Right lobe of liver (tissue), 6 donors: ENCODE data around the gene VEZT. TPM values are rescaled to one million over a fixed set of nuclear protein-coding genes. Genes with fewer than 3 reads are reported as not detected.

ENCODE experiments used
- ATAC-seq, 4 donors: fragments of 200-7000 bp; cut with Tn5 transposase; one replicate each; pipeline ENCODE4 v1.9.1; 2020; ENCODE audit warnings: mild to moderate bottlenecking in 4 of 4, moderate library complexity in 4 of 4
- DNase-seq, 3 donors: peaks; one replicate each; pipeline ENCODE4 v3.0.0-alpha.2; 2020
- H3K27ac ChIP-seq, 3 donors: fragments of 200-600 bp; one replicate each; pipeline ENCODE4 v1.8.0; 2022
- H3K27me3 ChIP-seq, 2 donors: fragments of 200-600 bp; one replicate each; pipeline ENCODE4 v1.8.0; 2022
- H3K36me3 ChIP-seq, 4 donors: fragments of 200-600 bp; sonication (generic) in 1 of 4; one replicate each; pipeline versions ENCODE4 v1.5.1 to v1.8.0; 2017 to 2022; ENCODE audit warnings: control low read depth in 1 of 4
- H3K4me1 ChIP-seq, 4 donors: fragments of 200-600 bp; sonication (generic) in 1 of 4; one replicate each; pipeline versions ENCODE4 v1.5.1 to v1.8.0; 2017 to 2022; ENCODE audit warnings: control low read depth in 1 of 4
- H3K4me3 ChIP-seq, 3 donors: fragments of 200-600 bp; one replicate each; pipeline ENCODE4 v1.8.0; 2022
- H3K9me3 ChIP-seq, 4 donors: fragments of 200-600 bp; sonication (generic) in 1 of 4; one replicate each; pipeline versions ENCODE4 v1.5.1 to v1.8.0; 2017 to 2022; ENCODE audit warnings: control low read depth in 1 of 4
- POLR2A ChIP-seq: fragments of 450-650 bp; IDR thresholded peaks from one replicate; pipeline ENCODE4 v1.6.1; 2017; ENCODE audit warnings: antibody characterized with exemption, mild to moderate bottlenecking
- WGBS: methylation state at CpG from one replicate; pipeline ENCODE4 v1.1.6; 2018; ENCODE audit warnings: low coverage, low lambda C conversion rate; ENCODE audit not compliant: insufficient coverage; ENCODE audit errors: missing lambda C conversion rate; 5-methylcytosine and 5-hydroxymethylcytosine counted together
- intact Hi-C, 2 donors: fragments of 100-400 bp; cut with DNase I; formaldehyde crosslinking; loops; one replicate each; pipeline versions ENCODE4 v1.11.2 to v1.14.1; 2022
- total RNA-seq, 6 experiments: library from RNA; depleted of rRNA in 2 of 6; stranded (reverse); fragments of >200 nt in 2 of 6; fragmentation: NEBNext Ultra II Directional in 3 of 6; extraction: Animal tissue kit (Norgen Biotek cat#: 25700) in 3 of 6; gene quantifications; one replicate each; pipeline versions ENCODE4 v1.1.0 to v1.2.4, GENCODE V29; 2016 to 2023
- TF ChIP-seq, protein P1 (sequence below), 4 donors: fragments of 200-600 bp in 3 of 4; fragments of 450-650 bp in 1 of 4; IDR thresholded peaks; one replicate each; pipeline versions ENCODE4 v1.5.1 to v1.8.0; 2016 to 2022; ENCODE audit warnings: antibody characterized with exemption in 4 of 4, mild to moderate bottlenecking in 2 of 4
- donor health status: DM: no; HTN: yes; CAD: no.
- donor health status: DM: no; HTN: no; CAD: no.
- donor health status: DM: no; HTN: no; CAD: no.
- donor health status: DM: no; HTN: yes; CAD: no.
- donor health status: DM: no; HTN: yes; CAD: no.

VEZT gene
- total RNA-seq, 6 experiments from 2014 or later = 23.5 to 34.2 (median 28.9) TPM

DNA sequence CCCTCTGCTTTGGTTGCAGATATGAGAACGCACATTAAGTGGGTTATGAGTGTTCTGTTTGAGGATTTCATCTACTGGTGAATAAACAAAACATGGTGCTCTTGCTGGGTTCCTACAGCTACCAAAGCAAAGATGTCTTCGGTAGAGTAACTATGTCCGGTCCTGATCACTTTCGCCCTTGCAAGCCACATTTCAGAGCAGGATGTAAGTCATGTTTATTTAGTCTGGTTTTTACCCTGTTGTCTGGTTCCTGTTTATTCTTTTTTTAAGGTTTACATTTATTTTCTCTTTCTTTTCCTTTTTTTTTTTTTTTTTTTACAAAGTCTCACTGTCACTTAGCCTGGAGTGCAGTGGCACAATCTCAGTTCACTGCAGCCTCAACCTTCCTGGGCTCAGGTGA, 99.2 kb downstream of the VEZT start:
- Histone ChIP-seq H3K9me3 (no peaks in the 10 kb centered on the region), H3K36me3 (no peaks in the 10 kb centered on the region), H3K4me1 (peaks cover 0 to 5% (median 2%) of the 10 kb centered on the region in 4 donors), H3K27me3 (no peaks in the 10 kb centered on the region), H3K4me3 (no peak overlapping the region), H3K27ac (no peak overlapping the region)
- TF ChIP-seq POLR2A = no peak
- TF ChIP-seq, protein P1, sequence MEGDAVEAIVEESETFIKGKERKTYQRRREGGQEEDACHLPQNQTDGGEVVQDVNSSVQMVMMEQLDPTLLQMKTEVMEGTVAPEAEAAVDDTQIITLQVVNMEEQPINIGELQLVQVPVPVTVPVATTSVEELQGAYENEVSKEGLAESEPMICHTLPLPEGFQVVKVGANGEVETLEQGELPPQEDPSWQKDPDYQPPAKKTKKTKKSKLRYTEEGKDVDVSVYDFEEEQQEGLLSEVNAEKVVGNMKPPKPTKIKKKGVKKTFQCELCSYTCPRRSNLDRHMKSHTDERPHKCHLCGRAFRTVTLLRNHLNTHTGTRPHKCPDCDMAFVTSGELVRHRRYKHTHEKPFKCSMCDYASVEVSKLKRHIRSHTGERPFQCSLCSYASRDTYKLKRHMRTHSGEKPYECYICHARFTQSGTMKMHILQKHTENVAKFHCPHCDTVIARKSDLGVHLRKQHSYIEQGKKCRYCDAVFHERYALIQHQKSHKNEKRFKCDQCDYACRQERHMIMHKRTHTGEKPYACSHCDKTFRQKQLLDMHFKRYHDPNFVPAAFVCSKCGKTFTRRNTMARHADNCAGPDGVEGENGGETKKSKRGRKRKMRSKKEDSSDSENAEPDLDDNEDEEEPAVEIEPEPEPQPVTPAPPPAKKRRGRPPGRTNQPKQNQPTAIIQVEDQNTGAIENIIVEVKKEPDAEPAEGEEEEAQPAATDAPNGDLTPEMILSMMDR (IDR thresholded peaks at IDR 0.05) = no peak
- intact Hi-C loops = no loop called here
- WGBS = 95% methylated on average over 4 of the region's 4 CpGs
- DNase-seq = no peak
- no peak for ATAC-seq

DNA sequence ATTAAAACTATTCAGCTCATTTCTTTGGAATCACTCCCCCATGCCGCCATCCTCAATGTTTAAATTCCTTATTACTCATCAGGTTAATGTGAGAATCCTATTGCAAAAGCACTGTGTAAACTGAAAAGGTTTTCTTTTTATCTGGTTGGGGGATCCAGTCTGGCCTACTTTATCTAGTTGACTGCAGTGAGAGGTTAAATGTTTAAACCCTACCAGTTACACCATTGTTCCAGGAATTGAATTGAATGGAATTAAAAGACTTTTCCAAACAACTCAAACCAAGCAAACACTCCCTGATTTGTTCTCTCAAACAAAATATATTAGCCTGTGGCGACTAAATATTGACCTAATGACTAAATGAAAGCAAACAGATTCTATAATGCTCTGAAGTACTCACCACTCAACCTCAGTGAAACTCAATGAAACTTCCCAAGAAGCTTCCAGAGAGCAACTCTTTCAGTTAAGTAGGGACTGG, 100.5 kb downstream of the VEZT start:
- peaks cover 0 to 12% (median 3%) of the 10 kb centered on the region in 4 donors for H3K4me1 ChIP-seq
- DNase-seq (no peak), ATAC-seq (peak; percentile 80 to 94 (median 87))
- intact Hi-C loops = no loop called here
- peak overlapping the region in 2 of 3 donors; percentile 26 to 52 for H3K27ac ChIP-seq
- WGBS = 44% methylated on average over 2 of the region's 2 CpGs
- H3K9me3 ChIP-seq = no peaks in the 10 kb centered on the region
- H3K4me3 ChIP-seq = no peak overlapping the region
- H3K36me3 ChIP-seq = no peaks in the 10 kb centered on the region
- TF ChIP-seq, protein P1 (IDR thresholded peaks at IDR 0.05) = no peak
- no peak for TF ChIP-seq POLR2A
- no peaks in the 10 kb centered on the region for H3K27me3 ChIP-seq

DNA sequence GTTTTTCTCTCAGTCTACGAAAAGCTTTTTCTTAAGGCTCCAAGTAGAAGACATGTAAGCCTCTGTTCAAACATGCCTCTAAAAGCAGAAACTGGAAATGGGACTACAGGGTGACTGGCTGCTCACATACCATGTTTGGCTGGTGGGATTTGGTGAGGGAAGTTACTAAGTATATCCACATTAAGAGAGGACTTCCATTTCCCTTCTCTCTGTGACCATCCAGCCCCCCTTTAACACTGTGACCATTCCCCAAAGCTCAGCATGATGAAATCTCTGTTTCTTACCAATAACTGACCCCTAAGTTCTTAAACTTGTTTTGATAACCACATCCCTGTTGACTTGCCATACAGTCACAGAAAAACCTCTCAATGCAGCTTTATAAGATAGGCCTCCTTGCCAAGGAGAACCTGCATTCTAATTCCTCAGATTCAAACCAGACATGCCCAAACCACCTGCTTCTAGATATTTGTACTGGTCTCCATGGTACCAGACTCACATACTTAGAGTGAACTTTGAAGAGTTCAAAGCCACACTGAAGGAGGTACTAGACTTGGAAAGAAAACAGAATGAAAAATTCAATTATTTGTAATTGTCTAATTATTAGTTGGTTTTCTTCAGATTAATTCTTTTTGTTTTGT, 102.2 kb downstream of the VEZT start:
- WGBS = 82% methylated on average over 1 of the region's 1 CpG
- Histone ChIP-seq H3K9me3 (no peaks in the 10 kb centered on the region), H3K4me3 (no peak overlapping the region), H3K4me1 (peaks cover 0 to 18% (median 3%) of the 10 kb centered on the region in 4 donors), H3K27ac (no peak overlapping the region), H3K27me3 (no peaks in the 10 kb centered on the region), H3K36me3 (no peaks in the 10 kb centered on the region)
- no peak for TF ChIP-seq POLR2A
- TF ChIP-seq, protein P1 (IDR thresholded peaks at IDR 0.05) = no peak
- no peak for DNase-seq
- ATAC-seq = no peak
- intact Hi-C loops = no loop called here

DNA sequence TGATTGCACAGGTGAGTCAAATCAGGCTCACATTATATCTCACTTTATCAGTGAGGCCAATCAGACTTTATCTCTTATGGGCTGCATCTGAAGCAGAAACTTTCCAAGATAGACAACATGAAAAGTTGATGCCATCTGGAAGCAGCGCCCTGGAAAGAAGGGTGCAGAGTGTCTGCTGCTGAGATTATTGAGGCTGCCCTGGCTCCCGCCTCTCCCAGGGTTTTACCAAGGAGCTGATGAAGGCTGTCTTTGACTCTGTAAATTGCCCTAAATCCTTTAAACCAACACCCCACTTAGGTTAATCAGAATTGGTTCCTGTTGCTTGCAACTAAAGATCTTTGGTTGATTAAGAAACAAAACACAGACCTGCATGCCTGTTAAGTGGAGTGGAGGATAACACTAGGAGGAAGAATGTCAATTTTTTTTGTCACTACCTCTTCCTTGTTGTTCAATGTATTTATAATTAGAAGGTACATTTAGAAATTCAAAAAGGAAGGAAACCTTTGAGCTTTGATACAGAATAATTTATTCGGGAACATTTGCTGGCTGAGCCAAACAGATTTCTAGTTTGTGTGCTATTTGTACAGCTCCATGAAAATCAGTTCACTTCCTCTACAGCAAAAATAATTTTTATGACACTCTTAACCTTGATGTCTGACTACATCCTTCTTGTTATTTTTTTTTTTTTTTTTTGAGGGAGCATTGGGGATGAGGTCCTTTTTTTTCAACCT, 104.1 kb downstream of the VEZT start:
- TF ChIP-seq, protein P1 (IDR thresholded peaks at IDR 0.05) = no peak
- TF ChIP-seq POLR2A = no peak
- peak in 2 of 4 donors; percentile 8 to 55 for ATAC-seq
- no peaks in the 10 kb centered on the region for H3K36me3 ChIP-seq
- H3K27ac ChIP-seq = no peak overlapping the region
- H3K9me3 ChIP-seq = no peaks in the 10 kb centered on the region
- peaks cover 0 to 18% (median 3%) of the 10 kb centered on the region in 4 donors for H3K4me1 ChIP-seq
- intact Hi-C loops = no loop called here
- no peak overlapping the region for H3K4me3 ChIP-seq
- no peak for DNase-seq
- no peaks in the 10 kb centered on the region for H3K27me3 ChIP-seq
- 55% methylated on average over 3 of the region's 3 CpGs for WGBS
